GM18520 (cell line): ENCODE data around the gene ADGRG1.

ENCODE experiments used
- ATAC-seq: cut with Tn5 transposase; IDR thresholded peaks from one replicate; pipeline ENCODE4 v1.9.1; 2021; ENCODE audit not compliant: unreplicated experiment

ADGRG1 gene

GRCh38 chr16:57619606-57620334, 8.7 kb upstream of the ADGRG1 start:
- no peak for ATAC-seq

- no peak for ATAC-seq
Observed at GRCh38 chr16:57620335-57621231, 7.8 kb upstream of the ADGRG1 start.

GRCh38 chr16:57621521-57622271, 6.7 kb upstream of the ADGRG1 start:
- no peak for ATAC-seq

- no peak for ATAC-seq
Observed at GRCh38 chr16:57622361-57623250, 5.8 kb upstream of the ADGRG1 start.

GRCh38 chr16:57623251-57624043, 5.0 kb upstream of the ADGRG1 start:
- ATAC-seq: no peak

GRCh38 chr16:57624044-57624688, 4.3 kb upstream of the ADGRG1 start:
- ATAC-seq: no peak

- no peak for ATAC-seq
Observed at GRCh38 chr16:57624806-57625500, 3.5 kb upstream of the ADGRG1 start.

- no peak for ATAC-seq
Observed at GRCh38 chr16:57626420-57627170, 1.8 kb upstream of the ADGRG1 start.

- ATAC-seq: no peak
Observed at GRCh38 chr16:57627184-57627871, 1.1 kb upstream of the ADGRG1 start.

- no peak for ATAC-seq
Observed at GRCh38 chr16:57628783-57629293, 408 bp downstream of the ADGRG1 start.

- no peak for ATAC-seq
Observed at GRCh38 chr16:57629516-57630406, 1.3 kb downstream of the ADGRG1 start.

- ATAC-seq: no peak
Observed at GRCh38 chr16:57630407-57630797, 2.0 kb downstream of the ADGRG1 start.

- ATAC-seq: no peak
Observed at GRCh38 chr16:57630931-57631845, 2.8 kb downstream of the ADGRG1 start.

- no peak for ATAC-seq
Observed at GRCh38 chr16:57632568-57632967, 4.1 kb downstream of the ADGRG1 start.
